HG02885 (cell line): ENCODE data around the gene ZNF236.
"Not testable (repeated sequence)": the region's sequence is repeated elsewhere in the genome, so short reads cannot be mapped to it uniquely, and the experiment has no call there.

ENCODE experiments used
- ATAC-seq: cut with Tn5 transposase; IDR thresholded peaks from one replicate; pipeline ENCODE4 v1.9.1; 2021; ENCODE audit warnings: mild to moderate bottlenecking; ENCODE audit not compliant: unreplicated experiment, poor library complexity

The ZNF236 gene

GRCh38 chr18:76967299-76967698 is 144.9 kb downstream of the ZNF236 start:
- not testable (repeated sequence) for ATAC-seq

GRCh38 chr18:76967721-76968472 is 145.5 kb downstream of the ZNF236 start:
- ATAC-seq: no peak

GRCh38 chr18:76970770-76971559 is 148.6 kb downstream of the ZNF236 start:
- no peak for ATAC-seq

- no peak for ATAC-seq
These were observed 149.9 kb downstream of the ZNF236 start for GRCh38 chr18:76972241-76972640.

GRCh38 chr18:76972846-76973519 is 150.6 kb downstream of the ZNF236 start:
- no peak for ATAC-seq

- ATAC-seq: no peak
These were observed 151.3 kb downstream of the ZNF236 start for GRCh38 chr18:76973520-76974266.

- no peak for ATAC-seq
These were observed 152.0 kb downstream of the ZNF236 start for GRCh38 chr18:76974386-76974785.

GRCh38 chr18:76975577-76976110 is 153.3 kb downstream of the ZNF236 start:
- ATAC-seq: no peak

GRCh38 chr18:76977108-76977621 is 154.8 kb downstream of the ZNF236 start:
- no peak for ATAC-seq

- no peak for ATAC-seq
These were observed 155.4 kb downstream of the ZNF236 start for GRCh38 chr18:76977684-76978232.

GRCh38 chr18:76978616-76979015 is 156.3 kb downstream of the ZNF236 start:
- ATAC-seq: no peak

- ATAC-seq: no peak
These were observed 156.9 kb downstream of the ZNF236 start for GRCh38 chr18:76979111-76979751.

GRCh38 chr18:76979906-76980305 is 157.5 kb downstream of the ZNF236 start:
- ATAC-seq: no peak

GRCh38 chr18:76980663-76981395 is 158.5 kb downstream of the ZNF236 start:
- peak; percentile 16 for ATAC-seq

GRCh38 chr18:76981396-76981968 is 159.1 kb downstream of the ZNF236 start:
- ATAC-seq: peak; percentile 49

GRCh38 chr18:76982038-76982437 is 159.7 kb downstream of the ZNF236 start:
- ATAC-seq: no peak

GRCh38 chr18:76982841-76983583 is 160.7 kb downstream of the ZNF236 start:
- peak; percentile 83 for ATAC-seq
